ENCODE data around the gene MYOCD.
"Not testable (repeated sequence)": the region's sequence is repeated elsewhere in the genome, so short reads cannot be mapped to it uniquely, and the experiment has no call there.

The MYOCD gene, protein sequence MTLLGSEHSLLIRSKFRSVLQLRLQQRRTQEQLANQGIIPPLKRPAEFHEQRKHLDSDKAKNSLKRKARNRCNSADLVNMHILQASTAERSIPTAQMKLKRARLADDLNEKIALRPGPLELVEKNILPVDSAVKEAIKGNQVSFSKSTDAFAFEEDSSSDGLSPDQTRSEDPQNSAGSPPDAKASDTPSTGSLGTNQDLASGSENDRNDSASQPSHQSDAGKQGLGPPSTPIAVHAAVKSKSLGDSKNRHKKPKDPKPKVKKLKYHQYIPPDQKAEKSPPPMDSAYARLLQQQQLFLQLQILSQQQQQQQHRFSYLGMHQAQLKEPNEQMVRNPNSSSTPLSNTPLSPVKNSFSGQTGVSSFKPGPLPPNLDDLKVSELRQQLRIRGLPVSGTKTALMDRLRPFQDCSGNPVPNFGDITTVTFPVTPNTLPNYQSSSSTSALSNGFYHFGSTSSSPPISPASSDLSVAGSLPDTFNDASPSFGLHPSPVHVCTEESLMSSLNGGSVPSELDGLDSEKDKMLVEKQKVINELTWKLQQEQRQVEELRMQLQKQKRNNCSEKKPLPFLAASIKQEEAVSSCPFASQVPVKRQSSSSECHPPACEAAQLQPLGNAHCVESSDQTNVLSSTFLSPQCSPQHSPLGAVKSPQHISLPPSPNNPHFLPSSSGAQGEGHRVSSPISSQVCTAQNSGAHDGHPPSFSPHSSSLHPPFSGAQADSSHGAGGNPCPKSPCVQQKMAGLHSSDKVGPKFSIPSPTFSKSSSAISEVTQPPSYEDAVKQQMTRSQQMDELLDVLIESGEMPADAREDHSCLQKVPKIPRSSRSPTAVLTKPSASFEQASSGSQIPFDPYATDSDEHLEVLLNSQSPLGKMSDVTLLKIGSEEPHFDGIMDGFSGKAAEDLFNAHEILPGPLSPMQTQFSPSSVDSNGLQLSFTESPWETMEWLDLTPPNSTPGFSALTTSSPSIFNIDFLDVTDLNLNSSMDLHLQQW

DNA sequence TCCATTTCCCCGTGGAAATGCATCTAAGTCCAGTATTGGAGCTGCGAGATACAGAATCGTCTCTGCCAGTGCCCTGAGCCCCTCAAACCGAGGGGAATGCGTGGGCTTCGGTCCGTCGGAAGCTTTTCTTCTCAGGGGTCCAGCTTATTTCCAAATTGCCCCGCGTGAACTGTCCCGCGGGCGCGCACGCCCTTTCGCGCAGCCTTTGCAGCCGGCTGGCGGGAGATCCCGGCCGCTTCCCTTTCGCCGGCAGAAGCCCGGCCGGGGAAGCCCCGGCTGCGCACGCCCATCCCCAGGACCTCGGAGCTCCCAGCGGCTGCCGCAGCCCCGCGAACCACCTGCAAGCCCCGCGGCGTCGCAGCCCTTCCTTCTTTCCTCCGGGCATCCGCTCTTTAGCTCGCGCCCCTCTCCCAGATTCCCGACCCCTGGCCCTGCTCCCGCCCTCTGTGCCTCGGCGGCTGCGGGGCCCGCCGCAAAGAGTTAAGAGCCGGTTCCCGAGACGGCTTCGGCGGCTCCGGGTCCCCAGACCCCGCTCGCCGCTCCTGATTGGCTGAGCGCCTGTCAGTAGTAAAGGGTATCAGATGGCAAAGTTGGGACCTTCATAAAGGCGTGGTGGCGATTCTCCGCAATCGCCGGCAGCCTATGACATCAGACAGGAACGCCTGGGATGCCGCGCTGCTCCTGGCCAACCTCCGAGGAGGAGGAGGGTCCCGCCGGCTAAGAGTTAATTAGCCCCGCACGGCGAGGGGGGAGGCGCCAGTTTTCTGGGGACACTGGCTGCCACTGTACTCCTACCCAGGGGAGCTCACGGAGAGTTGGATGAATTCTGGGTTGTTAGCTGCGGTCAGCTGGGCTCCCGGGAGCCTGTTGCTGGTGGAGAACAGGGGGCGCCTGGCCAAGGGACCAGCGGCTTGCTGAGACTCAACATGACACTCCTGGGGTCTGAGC lies at the start of gene MYOCD:
Gene MYOCD (plus strand): TSS at position 628 of the 948 bp plus-strand sequence. CDS start 299 bp downstream, at position 927.
- DNase-seq: peak; percentile 57

- DNase-seq: no peak
These were observed 49.5 kb upstream of the MYOCD start for GRCh38 chr17:12616161-12616560.

- no peak for DNase-seq
These were observed 47.1 kb upstream of the MYOCD start for GRCh38 chr17:12618557-12618956.

DNA sequence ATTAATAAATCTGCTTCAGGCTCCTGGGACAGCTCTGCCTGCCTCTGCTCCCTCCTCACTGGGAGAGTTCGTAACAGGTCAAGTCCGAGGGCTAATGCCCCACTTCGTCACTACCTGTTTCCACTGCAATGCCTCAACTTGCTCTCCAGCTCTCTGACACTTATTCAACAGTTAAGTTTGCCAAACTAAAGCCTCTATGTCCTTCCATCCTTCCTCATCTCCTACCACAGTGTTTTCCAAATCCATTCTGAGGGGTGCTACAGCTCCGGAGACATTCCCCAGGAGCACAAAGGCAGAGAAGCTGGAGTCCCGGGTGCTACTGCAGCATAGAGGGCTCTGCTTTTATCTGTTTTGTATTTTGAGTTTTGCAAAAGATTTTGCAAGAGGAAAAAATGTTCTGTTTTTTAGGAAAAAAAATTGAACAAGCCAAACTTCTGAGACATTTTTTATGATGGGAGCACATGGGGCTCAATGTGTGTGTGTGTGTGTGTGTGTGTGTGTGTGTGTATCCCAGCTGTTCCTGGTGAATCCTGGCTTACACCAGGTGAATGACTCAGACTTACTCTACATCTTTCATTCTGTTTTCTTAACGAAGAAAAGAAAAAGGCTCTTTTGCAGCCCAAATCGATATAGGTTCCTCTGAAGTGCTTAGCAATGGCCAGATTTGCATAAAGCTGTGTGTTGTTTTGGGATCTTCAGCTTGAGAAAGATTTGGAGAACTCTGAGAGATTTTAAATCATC lies 46.1 kb upstream of the MYOCD start:
- DNase-seq: no peak

DNA sequence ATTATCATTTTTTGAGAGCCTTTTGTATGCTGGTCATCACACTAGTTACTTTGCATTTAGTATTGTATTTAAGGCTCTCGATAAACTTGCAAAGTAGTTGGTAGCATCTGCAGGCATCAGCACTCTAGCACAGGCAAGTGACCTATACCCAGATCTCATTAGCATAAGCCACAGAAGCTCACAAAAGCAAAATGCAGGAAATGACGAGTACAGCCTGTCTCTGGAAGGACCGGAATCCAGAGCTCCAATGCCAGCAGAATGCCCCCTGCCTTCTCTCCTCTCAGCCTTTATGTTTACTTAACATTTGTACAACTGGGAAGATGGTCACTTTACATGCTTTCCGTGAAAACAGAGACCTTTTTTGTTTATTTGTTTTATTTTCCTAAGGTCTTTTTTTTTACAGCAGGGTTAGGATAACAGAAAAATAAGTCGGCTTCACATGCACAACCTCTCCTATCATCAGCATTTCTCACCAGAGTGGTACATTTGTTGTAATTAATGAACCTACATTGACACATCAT lies 45.4 kb upstream of the MYOCD start:
- no peak for DNase-seq

GRCh38 chr17:12622726-12623125 lies 43.0 kb upstream of the MYOCD start:
- DNase-seq: no peak

DNA sequence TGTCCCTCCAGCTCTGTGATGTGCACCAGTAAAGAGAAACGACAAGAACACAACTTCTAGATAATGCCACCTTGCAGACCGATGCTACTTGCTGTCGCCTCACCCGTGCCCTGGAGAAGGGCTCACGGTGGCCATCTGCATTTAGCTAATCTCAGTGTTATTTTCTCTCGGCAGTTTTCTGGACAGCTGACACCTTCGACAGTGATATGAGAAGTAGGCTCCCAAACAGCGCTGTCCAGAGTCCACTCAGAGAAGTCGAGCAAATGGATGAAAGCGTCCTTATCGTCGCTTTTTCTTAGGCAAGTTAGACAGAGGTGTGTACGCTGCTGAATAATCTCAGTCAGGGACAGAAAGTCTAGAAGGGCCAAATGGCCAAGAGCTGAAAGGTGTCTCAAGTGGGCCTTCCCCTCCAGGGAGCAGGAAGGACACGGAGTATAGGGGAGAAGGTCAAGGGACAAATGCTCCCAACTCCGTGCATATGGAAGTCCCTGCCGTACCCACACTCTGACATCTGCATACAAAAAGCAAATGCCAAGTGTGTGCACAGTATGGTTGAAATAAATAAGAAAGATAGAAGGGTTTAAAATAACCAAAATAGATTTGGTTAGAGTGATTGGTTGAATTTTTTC lies 42.4 kb upstream of the MYOCD start:
- DNase-seq: no peak

DNA sequence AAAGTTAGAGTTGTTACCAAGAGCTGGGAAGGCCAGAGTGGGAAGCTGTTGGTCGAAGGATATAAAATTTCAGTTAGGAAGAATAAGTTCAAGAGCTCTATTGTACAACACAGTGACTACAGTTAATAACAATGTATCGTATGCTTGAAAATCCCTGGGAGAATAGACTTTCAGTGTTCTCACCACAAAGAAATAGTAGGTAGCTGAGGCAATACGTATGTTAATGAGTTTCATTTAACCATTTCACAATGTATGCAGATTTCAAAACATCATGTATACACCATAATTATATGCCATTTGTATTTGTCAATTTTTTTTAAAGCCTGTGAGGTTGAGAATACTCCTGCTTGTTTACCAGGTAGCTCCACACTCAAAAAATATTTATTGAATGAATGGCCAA lies 41.5 kb upstream of the MYOCD start:
- no peak for DNase-seq

GRCh38 chr17:12625092-12625491 lies 40.6 kb upstream of the MYOCD start:
- DNase-seq: no peak

- DNase-seq: no peak
These were observed 38.5 kb upstream of the MYOCD start for GRCh38 chr17:12627177-12627629.

DNA sequence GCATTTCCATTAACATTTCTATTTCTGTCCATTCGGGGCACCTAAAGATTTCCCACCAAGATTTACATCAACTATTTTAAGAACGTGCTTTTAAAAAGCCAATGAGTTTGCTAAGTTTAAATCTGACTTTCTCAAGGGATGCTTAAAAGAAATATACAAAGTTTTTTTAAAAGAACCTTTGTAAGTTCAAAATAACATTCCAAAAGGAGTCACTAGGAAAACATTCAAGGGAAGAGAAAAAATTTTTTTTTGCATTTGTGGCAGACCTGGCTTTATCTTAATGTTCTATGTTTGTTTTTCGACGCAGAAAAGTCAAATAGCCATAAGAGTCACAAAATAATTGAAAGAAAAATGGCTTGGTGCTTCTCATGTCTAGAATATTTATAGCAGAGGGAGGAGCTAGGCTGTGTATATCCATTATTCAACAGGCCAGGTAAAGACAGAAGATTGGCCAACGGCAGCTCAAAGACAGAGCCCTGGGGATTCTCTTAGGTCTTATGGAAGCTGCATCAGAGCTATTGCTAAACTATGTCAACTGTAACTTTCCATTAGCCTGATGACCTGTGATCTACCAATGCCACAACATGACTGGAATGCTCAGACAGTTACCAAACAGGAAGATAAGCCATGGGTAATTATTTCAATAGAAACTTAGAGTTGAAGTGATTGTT lies 37.8 kb upstream of the MYOCD start:
- no peak for DNase-seq

DNA sequence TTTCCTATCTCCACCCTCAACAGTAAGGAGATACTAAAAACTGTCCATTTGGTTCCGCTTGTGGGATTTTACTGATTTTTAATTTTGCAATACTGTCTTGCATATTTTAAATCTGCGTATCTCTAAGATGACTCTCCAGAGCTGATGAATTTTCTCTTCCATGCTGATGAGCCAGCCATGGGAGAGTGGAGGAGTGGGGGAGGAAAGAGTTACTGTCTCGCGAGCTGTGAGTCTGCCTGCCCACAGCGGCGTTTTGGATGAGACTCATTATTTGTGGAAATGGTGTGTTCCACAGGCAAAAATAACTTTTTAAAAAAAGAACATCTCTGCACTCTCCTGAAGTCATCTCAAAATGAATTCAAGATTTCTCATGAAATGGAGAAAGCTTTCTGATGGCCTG lies 34.6 kb upstream of the MYOCD start:
- DNase-seq: no peak

DNA sequence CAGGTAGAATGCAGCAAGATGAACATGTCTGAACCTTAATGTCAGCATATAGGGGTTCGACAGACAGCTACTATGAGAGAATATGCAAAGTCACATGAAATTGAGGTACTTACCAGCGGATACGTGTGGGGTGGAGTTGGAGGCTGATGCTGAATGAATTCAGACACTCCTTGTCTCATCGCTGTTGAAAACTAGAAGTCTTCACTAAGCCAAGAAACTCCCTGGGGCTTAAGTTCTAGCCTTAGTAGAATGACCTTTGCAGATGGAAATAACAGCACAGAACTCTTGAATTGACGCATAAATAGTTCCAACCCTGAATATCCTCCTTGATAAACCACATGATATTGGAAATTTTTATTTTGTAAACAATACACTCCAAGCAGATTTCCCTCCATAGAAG lies 32.9 kb upstream of the MYOCD start:
- no peak for DNase-seq

GRCh38 chr17:12634789-12635414 lies 30.8 kb upstream of the MYOCD start:
- no peak for DNase-seq

GRCh38 chr17:12635996-12636395 lies 29.7 kb upstream of the MYOCD start:
- not testable (repeated sequence) for DNase-seq

GRCh38 chr17:12637015-12637414 lies 28.7 kb upstream of the MYOCD start:
- DNase-seq: no peak

DNA sequence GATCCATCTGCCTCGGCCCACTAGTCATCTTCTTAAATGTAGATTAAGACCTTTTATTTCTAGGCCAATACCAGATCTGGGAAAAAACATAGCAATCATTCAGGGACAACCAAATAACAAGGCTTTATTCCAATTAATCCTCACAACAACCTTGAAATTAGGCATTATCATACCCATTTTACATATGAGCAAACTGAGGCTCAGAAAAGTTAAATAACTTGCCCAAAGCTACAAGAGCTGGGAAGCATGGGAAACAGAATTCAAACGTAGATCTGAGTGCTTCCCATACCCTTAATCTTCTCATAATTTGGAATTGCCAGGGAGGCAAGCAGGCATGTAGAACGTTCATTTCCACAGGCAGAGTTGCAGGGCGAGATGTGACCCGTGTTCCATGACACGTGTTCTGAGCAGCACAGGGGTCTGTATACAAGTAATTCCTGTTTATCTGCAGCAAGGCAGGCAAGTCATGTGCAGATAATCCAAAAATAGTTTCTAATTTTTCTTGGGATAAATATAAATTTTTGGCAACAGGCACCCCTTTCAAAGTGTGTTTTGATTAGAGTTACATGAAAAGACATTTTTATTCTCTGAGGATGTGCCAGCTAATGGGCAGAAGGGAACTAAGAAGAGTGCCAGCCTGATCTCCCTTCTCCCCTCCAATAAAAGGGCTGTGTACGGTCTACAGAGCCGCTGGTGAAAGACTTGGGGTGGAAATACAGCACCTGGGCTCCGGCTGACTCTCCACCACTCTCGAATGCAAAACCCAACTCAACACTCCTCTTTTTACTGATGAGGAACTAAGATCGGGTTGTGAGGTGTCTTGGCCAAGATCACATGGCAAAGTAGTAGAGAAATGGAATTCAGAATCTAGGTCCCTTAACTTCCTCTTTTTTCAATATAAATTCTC lies 27.7 kb upstream of the MYOCD start:
- DNase-seq: no peak

DNA sequence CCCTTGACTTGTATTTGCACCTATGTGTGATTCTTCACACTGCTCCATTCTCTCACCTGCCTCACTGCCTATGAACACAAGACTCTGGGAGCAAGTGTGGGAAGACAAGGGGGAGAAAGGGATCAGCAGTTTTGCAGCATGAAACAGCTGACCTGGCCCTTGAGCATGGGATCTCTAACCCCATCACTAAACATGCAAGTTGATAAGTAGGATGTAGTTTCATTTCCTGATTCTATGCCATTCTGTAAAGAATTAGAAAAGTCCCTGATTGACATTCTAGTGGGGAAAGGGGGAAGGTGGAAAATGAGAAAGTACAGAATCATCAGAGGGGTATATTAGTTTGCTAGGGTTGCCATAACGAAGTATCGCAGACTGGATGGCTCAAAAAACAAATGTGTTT lies 25.3 kb upstream of the MYOCD start:
- no peak for DNase-seq

- no peak for DNase-seq
These were observed 24.6 kb upstream of the MYOCD start for GRCh38 chr17:12641084-12641483.

Measured in left hindlimb (tissue), 1 donor.